AG09309 (cell line): Measurements from ENCODE around the gene SBK2.
"Not testable (repeated sequence)": the region's sequence is repeated elsewhere in the genome, so short reads cannot be mapped to it uniquely, and the experiment has no call there.

Source experiments
- DNase-seq: peaks from one replicate; pipeline ENCODE4 v3.0.0-alpha.2; 2010; ENCODE audit warnings: low read depth
- H3K4me3 ChIP-seq: 2 replicates; pipeline ENCODE4 v1.5.1; 2011; ENCODE audit warnings: mild to moderate bottlenecking, low read depth, low read length, moderate library complexity; ENCODE audit not compliant: control insufficient read depth
- TF ChIP-seq, protein P1 (sequence below): IDR thresholded peaks from 2 replicates; pipeline ENCODE4 v1.5.1; 2011; ENCODE audit warnings: mild to moderate bottlenecking, low read depth, low read length, inconsistent platforms; ENCODE audit not compliant: insufficient read depth, control insufficient read depth; ENCODE audit errors: missing control alignments

The SBK2 gene

DNA sequence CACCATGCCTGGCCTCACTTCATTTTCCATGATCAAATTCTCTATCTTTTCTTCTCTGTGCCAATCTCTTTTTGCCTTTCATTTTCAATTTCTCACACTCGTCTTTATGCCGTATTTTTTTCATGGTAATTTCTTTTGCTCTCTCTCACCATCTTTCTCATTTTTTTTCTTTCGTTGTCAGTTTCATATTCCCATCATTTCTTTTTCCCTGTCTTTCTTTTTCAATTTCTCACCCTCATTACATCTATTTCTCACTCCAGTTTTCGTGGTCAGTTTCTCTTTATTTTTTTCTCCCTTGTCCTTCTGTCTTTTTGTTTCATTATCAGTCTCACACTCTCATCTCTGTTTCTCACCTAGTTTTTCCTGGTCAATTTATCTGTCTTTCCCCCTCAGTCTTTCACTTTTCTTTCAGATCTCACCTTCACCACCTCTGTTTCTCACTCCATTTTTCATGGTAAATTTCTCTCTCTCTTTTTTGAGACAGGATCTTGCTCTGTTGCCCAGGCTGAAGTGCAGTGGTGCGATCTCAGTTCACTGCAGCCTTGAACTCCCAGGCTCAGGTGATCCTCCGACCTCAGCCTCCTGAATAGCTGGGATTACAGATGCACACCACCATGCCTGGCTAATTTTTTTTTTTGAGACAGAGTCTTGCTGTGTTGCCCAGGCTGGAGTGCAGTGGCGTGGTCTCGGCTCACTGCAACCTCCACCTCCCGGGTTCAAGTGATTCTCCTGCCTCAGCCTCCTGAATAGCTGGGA is 34.6 kb downstream of the SBK2 start:
- TF ChIP-seq, protein P1, sequence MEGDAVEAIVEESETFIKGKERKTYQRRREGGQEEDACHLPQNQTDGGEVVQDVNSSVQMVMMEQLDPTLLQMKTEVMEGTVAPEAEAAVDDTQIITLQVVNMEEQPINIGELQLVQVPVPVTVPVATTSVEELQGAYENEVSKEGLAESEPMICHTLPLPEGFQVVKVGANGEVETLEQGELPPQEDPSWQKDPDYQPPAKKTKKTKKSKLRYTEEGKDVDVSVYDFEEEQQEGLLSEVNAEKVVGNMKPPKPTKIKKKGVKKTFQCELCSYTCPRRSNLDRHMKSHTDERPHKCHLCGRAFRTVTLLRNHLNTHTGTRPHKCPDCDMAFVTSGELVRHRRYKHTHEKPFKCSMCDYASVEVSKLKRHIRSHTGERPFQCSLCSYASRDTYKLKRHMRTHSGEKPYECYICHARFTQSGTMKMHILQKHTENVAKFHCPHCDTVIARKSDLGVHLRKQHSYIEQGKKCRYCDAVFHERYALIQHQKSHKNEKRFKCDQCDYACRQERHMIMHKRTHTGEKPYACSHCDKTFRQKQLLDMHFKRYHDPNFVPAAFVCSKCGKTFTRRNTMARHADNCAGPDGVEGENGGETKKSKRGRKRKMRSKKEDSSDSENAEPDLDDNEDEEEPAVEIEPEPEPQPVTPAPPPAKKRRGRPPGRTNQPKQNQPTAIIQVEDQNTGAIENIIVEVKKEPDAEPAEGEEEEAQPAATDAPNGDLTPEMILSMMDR: no peak
- no peak overlapping the region for H3K4me3 ChIP-seq
- no peak for DNase-seq

DNA sequence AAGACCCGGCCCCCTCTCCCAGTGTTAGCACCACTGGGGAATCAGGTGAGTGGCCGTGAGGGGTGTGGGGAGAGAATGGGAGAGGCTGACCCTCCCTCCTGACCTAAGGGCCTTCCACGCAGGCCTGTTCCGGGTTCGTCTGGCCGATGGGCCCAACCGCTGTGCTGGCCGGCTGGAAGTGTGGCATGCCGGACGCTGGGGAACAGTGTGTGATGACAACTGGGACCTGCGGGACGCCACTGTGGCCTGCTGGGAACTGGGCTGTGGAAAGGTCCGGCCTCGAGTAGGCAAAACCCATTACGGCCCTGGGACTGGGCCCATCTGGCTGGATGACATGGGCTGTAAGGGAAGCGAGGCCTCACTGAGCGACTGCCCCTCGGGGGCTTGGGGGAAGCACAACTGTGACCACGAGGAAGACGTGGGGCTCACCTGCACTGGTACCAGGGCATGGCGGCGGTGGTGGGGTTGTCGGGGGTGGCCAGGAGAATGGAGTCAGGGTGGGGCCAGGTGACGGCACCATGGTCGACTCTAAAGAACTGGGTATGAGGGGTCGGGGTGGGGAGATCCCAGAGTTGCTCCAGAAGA is 36.5 kb downstream of the SBK2 start:
- no peak overlapping the region for H3K4me3 ChIP-seq

DNA sequence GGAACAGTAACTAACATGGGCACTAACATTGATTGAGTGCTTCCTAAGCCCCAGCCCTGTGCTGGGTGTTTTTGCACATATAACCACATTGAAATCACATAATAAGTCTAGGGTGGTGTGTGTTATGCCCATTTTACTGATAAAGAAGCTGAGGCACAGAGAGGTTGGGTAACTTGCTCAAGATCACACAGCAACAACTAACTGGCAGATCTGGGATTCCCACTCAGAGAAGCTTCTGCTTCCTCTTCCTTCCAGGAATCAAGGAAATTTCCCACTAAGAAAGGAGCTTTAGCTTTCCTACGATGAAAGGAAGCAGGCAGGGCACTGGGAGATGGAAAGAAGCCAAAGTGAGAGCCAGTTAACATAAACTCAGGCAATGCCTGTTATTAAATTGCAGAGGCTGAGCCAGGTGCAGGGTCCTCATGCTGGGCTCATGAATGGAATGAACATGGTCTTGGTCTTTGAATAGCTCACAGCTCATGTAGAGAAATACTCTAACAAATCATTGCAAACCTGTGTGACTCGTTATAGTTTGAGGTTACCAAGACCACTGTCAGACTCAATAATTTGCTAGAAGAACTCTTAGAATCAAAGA is 38.6 kb downstream of the SBK2 start:
- DNase-seq: no peak
- TF ChIP-seq, protein P1: no peak
- no peak overlapping the region for H3K4me3 ChIP-seq

More for the DNA sequence above, 36.5 kb downstream of the SBK2 start:
- TF ChIP-seq, protein P1: no peak
- no peak for DNase-seq

DNA sequence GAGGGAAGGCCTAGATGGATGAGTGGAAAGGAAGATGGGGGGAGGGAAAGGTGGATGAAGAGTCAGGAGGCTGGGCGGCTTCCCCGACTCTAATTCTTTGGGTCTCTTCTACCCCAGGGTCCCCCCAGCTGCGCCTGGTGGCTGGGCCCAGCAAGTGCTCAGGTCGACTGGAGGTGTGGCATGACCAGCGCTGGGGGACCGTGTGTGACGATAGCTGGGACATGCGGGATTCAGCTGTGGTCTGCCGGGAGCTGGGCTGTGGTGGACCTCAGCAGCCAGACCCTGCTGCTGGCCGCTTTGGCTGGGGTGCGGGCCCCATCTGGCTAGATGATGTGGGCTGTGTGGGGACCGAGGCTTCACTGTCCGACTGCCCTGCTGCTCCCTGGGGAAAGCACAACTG is 39.2 kb downstream of the SBK2 start:
- TF ChIP-seq, protein P1: no peak
- no peak overlapping the region for H3K4me3 ChIP-seq
- DNase-seq: no peak

DNA sequence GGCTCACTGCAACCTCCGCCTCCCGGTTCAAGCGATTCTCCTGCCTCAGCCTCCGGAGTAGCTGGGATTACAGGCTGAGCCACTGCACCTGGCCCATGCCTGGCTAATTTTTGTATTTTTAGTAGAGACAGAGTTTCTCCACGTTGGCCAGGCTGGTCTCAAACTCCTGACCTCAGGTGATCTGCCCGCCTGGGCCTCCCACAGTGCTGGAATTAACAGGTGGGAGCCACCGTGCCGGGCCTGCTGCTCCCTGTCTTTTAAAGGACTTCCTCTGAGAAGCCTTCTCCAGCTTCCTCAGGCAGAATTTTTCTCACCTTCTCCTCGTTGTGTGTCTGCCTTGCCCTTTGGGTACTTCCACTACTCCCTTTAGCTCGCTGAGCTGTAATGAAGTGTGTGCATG is 40.1 kb downstream of the SBK2 start:
- not testable (repeated sequence) for DNase-seq, H3K4me3 ChIP-seq

DNA sequence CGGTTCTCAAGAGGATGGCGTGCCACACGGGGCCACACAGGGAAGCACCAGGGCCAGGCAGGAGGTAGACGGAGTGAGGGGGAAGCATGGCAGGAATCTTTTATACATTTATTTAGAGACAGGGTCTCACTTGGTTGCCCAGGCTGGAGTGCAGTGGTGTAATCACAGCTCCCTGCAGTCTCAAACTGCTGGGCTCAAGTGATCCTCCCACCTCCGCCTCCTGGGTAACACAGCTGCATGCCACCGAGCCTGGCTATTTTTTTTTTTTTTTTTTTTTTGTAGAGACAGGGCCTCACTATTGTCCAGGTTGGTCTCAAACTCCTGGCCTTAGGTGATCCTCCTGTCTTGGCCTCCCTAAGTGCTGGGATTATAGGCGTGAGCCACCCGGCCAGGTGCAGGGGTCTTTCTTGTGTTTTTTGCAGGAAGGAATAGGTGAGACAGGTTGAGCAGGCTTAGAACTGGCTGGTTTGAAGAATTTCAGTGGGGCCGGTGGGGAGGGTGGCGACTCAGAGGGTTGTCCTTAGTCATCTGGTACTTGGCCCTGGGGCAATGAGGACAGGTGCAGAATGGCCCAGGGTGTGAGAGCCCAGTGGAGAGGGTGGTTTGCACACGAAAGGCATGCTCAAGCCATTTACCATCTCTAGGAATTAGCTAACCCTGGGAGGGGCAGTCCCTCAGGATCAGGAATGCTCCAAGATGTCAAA is 41.1 kb downstream of the SBK2 start:
- H3K4me3 ChIP-seq: no peak overlapping the region
- TF ChIP-seq, protein P1: no peak
- no peak for DNase-seq
